ENCODE data around the gene CARD14.

Gene CARD14

GRCh38 chr17:80213643-80213975, 43.8 kb downstream of the CARD14 start:
- no peak for DNase-seq

- no peak for DNase-seq
These were observed 44.4 kb downstream of the CARD14 start for GRCh38 chr17:80214012-80214877.

GRCh38 chr17:80214878-80215210, 45.0 kb downstream of the CARD14 start:
- DNase-seq = no peak

- no peak for DNase-seq
These were observed 46.9 kb downstream of the CARD14 start for GRCh38 chr17:80216473-80217456.

GRCh38 chr17:80217703-80218362, 48.0 kb downstream of the CARD14 start:
- DNase-seq = no peak

GRCh38 chr17:80218391-80218790, 48.6 kb downstream of the CARD14 start:
- no peak for DNase-seq

- peak; percentile 98 for DNase-seq
These were observed 49.4 kb downstream of the CARD14 start for GRCh38 chr17:80219013-80219762.

- DNase-seq = no peak
These were observed 49.9 kb downstream of the CARD14 start for GRCh38 chr17:80219763-80220053.

GRCh38 chr17:80220054-80220735, 50.4 kb downstream of the CARD14 start, which contains the start of the genes SGSH and SLC26A11:
Gene SGSH (minus strand): TSS chr17:80220333. CDS start chr17:80220313, 20 bp downstream.
Gene SLC26A11 (plus strand): TSS chr17:80220427. CDS start chr17:80221561, 1,134 bp downstream.
- no peak for DNase-seq

GRCh38 chr17:80220736-80221215, 50.9 kb downstream of the CARD14 start:
- DNase-seq = no peak

GRCh38 chr17:80221351-80222105, 51.7 kb downstream of the CARD14 start:
- no peak for DNase-seq

- DNase-seq = no peak
These were observed 52.7 kb downstream of the CARD14 start for GRCh38 chr17:80222376-80223141.

- no peak for DNase-seq
These were observed 53.4 kb downstream of the CARD14 start for GRCh38 chr17:80223142-80223815.

- DNase-seq = no peak
These were observed 54.1 kb downstream of the CARD14 start for GRCh38 chr17:80223838-80224497.

- DNase-seq = no peak
These were observed 54.9 kb downstream of the CARD14 start for GRCh38 chr17:80224683-80225082.

GRCh38 chr17:80225230-80225629, 55.4 kb downstream of the CARD14 start:
- DNase-seq = no peak

- DNase-seq = no peak
These were observed 57.3 kb downstream of the CARD14 start for GRCh38 chr17:80227156-80227555.

GRCh38 chr17:80227666-80228065, 57.8 kb downstream of the CARD14 start:
- no peak for DNase-seq

- DNase-seq = no peak
These were observed 58.6 kb downstream of the CARD14 start for GRCh38 chr17:80228477-80228876.
